Measurements from ENCODE around the gene HSPA1A. TPM values are rescaled to one million over a fixed set of nuclear protein-coding genes. Genes with fewer than 3 reads are reported as not detected.
A peak's percentile ranks its signal among the peaks of the same experiment; 100 is the strongest.

The HSPA1A gene
- total and polyA plus RNA-seq, 9 of the 15 experiments (the other 6 are each of a cell fraction or from before 2014, with no cell fraction given), result 2.2 to 273 (median 107) TPM

DNA sequence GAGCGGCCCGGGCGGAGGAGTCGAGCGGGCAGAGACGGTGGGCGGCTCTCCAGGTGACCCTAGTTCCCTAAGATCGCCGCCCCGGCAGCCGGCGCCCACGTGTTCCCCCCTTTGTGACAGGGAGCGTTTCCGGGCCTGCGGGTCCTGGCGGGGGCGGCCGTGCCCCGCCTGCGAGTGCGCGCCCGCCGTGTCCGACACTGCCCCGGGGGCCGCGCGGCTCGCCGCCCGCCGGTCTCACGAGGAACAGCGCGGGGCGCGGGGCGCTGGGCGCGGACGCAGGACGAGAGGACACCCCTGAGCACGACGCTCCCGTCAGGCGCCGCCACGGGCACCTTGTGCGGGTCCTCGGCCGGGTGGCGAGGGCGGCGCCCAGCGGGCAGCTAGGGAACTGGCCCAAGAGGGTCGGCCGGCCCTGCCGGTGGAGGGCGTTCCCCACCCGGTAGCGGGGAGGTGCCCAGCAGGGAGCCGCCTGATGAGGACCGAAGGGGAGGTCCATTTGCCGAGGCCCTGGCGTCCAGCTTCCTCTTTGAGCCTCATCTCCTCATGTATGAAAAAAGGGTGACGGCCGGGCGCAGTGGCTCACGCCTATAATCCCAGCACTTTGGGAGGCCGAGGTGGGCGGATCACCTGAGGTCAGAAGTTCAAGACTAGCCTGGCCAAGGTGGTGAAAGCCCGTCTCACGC is 19.6 kb upstream of the HSPA1A start, which contains the start of gene VARS1 (continued):
- no peak for TF ChIP-seq FOXM1 (IDR thresholded peaks at IDR 0.05; ENCODE audit: low read depth)
- peak; percentile 96 for TF ChIP-seq FOXM1 (CRISPR knock-in tag; IDR thresholded peaks at IDR 0.05; ENCODE audit: low read depth)
- TF ChIP-seq ZBED1 (IDR thresholded peaks at IDR 0.05), result peak; percentile 25; the same call in 1 of the 2 replicates
- TF ChIP-seq, protein P1, sequence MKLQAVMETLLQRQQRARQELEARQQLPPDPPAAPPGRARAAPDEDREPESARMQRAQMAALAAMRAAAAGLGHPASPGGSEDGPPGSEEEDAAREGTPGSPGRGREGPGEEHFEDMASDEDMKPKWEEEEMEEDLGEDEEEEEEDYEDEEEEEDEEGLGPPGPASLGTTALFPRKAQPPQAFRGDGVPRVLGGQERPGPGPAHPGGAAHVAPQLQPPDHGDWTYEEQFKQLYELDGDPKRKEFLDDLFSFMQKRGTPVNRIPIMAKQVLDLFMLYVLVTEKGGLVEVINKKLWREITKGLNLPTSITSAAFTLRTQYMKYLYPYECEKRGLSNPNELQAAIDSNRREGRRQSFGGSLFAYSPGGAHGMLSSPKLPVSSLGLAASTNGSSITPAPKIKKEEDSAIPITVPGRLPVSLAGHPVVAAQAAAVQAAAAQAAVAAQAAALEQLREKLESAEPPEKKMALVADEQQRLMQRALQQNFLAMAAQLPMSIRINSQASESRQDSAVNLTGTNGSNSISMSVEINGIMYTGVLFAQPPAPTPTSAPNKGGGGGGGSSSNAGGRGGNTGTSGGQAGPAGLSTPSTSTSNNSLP (IDR thresholded peaks at IDR 0.05; ENCODE audit: borderline replicate concordance, low read depth, low read length), result peak; percentile 28; the same call in 1 of the 2 replicates
- no peak for TF ChIP-seq AFF4 (CRISPR knock-in tag; IDR thresholded peaks at IDR 0.05)
- TF ChIP-seq, protein P2, sequence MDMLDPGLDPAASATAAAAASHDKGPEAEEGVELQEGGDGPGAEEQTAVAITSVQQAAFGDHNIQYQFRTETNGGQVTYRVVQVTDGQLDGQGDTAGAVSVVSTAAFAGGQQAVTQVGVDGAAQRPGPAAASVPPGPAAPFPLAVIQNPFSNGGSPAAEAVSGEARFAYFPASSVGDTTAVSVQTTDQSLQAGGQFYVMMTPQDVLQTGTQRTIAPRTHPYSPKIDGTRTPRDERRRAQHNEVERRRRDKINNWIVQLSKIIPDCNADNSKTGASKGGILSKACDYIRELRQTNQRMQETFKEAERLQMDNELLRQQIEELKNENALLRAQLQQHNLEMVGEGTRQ (CRISPR knock-in tag; IDR thresholded peaks at IDR 0.05), result peak; percentile 73
- no peak for TF ChIP-seq RBM17 (IDR thresholded peaks at IDR 0.05; ENCODE audit: borderline replicate concordance, low read depth, low read length)
- no peak for TF ChIP-seq GABPB2 (CRISPR knock-in tag; conservative IDR thresholded peaks at IDR 0.05)
- TF ChIP-seq MECOM (CRISPR knock-in tag; IDR thresholded peaks at IDR 0.05), result no peak; the same call in 1 of the 2 replicates
- peak; percentile 68; the same call in 1 of the 2 replicates for TF ChIP-seq NR3C1 (CRISPR knock-in tag; IDR thresholded peaks at IDR 0.05)
- no peak for TF ChIP-seq ZNF280A (IDR thresholded peaks at IDR 0.05; ENCODE audit: low read depth, partially characterized antibody)
- TF ChIP-seq MXI1 (IDR thresholded peaks at IDR 0.05; ENCODE audit: low read depth, low read length), result peak; percentile 99
- no peak for TF ChIP-seq XRCC4 (IDR thresholded peaks at IDR 0.05; ENCODE audit: extremely low read depth, insufficient read depth, insufficient read length)
- TF ChIP-seq NONO (IDR thresholded peaks at IDR 0.05; ENCODE audit: low read depth in 2 of 2, low read length in 1 of 2), result peak; percentile 18 to 98; a peak in 2 of 4 replicates
- TF ChIP-seq, protein P3, sequence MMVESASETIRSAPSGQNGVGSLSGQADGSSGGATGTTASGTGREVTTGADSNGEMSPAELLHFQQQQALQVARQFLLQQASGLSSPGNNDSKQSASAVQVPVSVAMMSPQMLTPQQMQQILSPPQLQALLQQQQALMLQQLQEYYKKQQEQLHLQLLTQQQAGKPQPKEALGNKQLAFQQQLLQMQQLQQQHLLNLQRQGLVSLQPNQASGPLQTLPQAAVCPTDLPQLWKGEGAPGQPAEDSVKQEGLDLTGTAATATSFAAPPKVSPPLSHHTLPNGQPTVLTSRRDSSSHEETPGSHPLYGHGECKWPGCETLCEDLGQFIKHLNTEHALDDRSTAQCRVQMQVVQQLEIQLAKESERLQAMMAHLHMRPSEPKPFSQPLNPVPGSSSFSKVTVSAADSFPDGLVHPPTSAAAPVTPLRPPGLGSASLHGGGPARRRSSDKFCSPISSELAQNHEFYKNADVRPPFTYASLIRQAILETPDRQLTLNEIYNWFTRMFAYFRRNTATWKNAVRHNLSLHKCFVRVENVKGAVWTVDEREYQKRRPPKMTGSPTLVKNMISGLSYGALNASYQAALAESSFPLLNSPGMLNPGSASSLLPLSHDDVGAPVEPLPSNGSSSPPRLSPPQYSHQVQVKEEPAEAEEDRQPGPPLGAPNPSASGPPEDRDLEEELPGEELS (CRISPR knock-in tag; IDR thresholded peaks at IDR 0.05; ENCODE audit: borderline replicate concordance), result no peak; the same call in 1 of the 2 replicates
